HCT116 (cell line): Measurements from ENCODE around the gene ZIC5.

Experiments used
- CBX3 ChIP-seq: IDR thresholded peaks from 2 replicates; pipeline ENCODE4 v1.6.1; 2012; ENCODE audit warnings: low read depth
- EZH2phosphoT487 ChIP-seq: fragments of 200-600 bp; IDR thresholded peaks from 2 replicates; pipeline ENCODE4 v1.6.1; 2018; ENCODE audit warnings: antibody characterized with exemption, borderline replicate concordance
- POLR2A ChIP-seq: IDR thresholded peaks from 2 replicates; pipeline ENCODE4 v1.7.0; 2011; ENCODE audit warnings: borderline replicate concordance; ENCODE audit not compliant: insufficient read depth, insufficient read length; ENCODE audit errors: extremely low read depth
- POLR2AphosphoS5 ChIP-seq: IDR thresholded peaks from 2 replicates; pipeline ENCODE4 v1.6.1; 2011; ENCODE audit warnings: mild to moderate bottlenecking, low read depth, low read length, moderate library complexity
- YY1 ChIP-seq: IDR thresholded peaks from 2 replicates; pipeline ENCODE4 v1.6.1; 2011; ENCODE audit warnings: low read length, low read depth, moderate library complexity, mild to moderate bottlenecking; ENCODE audit not compliant: insufficient replicate concordance; ENCODE audit errors: extremely low read depth
- ZNF274 ChIP-seq: fragments of 200-500 bp; sonication (Bioruptor generic); IDR thresholded peaks from 2 replicates; pipeline ENCODE4 v1.6.1; 2014; ENCODE audit warnings: mild to moderate bottlenecking, low read depth, low read length, inconsistent platforms
- TF ChIP-seq, protein P1 (sequence below): IDR thresholded peaks from 2 replicates; pipeline ENCODE4 v1.6.1; 2012; ENCODE audit warnings: low read depth
- TF ChIP-seq, protein P2 (sequence below): IDR thresholded peaks from 2 replicates; pipeline ENCODE4 v1.6.1; 2012
- TF ChIP-seq, protein P3 (sequence below), 3 experiments: fragments of 200-600 bp in 1 of 3; sonication (generic) in 1 of 3; IDR thresholded peaks in 2 of 3; conservative IDR thresholded peaks in 1 of 3; 2 replicates each; pipeline ENCODE4 v1.5.1; 2012 to 2017; ENCODE audit warnings: low read depth in 2 of 3, low read length in 2 of 3, antibody characterized with exemption in 1 of 3, borderline replicate concordance in 1 of 3, control low read depth in 1 of 3, mild to moderate bottlenecking in 1 of 3, mixed read lengths in 1 of 3, mixed run types in 1 of 3, moderate library complexity in 1 of 3; ENCODE audit not compliant: insufficient read depth in 1 of 3

DNA sequence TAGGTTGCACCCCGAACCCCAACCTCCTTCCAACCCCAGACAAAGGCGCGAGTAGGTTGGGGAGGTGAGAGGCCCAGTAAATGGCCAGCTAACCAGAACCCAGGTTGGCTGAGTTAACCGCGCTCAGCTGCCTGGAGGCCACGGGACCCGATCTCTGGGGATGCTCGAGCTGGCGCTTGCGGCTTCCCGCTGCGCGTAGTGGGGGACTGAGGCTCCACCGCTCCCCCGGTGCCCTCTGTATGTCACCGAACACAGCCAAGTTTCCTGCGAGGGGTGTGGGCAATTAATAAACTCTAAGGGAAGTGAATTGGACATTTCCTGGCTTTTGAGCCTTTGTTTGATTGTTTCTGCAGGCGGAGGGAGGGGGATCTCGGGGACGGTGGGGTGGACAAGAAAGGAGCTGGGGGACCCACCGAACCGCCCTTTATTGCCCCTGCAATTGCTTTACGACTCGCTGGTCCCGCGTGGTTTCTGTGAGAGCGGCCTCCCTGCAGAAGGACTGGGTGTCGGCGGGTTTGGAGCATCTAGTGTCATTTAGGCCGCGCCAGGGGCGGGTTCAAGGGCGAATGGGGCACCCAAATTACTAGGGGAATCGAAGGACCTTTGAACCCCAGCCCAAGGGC is 3.5 kb upstream of the ZIC5 start:
- TF ChIP-seq, protein P1, sequence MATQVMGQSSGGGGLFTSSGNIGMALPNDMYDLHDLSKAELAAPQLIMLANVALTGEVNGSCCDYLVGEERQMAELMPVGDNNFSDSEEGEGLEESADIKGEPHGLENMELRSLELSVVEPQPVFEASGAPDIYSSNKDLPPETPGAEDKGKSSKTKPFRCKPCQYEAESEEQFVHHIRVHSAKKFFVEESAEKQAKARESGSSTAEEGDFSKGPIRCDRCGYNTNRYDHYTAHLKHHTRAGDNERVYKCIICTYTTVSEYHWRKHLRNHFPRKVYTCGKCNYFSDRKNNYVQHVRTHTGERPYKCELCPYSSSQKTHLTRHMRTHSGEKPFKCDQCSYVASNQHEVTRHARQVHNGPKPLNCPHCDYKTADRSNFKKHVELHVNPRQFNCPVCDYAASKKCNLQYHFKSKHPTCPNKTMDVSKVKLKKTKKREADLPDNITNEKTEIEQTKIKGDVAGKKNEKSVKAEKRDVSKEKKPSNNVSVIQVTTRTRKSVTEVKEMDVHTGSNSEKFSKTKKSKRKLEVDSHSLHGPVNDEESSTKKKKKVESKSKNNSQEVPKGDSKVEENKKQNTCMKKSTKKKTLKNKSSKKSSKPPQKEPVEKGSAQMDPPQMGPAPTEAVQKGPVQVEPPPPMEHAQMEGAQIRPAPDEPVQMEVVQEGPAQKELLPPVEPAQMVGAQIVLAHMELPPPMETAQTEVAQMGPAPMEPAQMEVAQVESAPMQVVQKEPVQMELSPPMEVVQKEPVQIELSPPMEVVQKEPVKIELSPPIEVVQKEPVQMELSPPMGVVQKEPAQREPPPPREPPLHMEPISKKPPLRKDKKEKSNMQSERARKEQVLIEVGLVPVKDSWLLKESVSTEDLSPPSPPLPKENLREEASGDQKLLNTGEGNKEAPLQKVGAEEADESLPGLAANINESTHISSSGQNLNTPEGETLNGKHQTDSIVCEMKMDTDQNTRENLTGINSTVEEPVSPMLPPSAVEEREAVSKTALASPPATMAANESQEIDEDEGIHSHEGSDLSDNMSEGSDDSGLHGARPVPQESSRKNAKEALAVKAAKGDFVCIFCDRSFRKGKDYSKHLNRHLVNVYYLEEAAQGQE, result no peak
- no peak for TF ChIP-seq YY1
- TF ChIP-seq, protein P2, sequence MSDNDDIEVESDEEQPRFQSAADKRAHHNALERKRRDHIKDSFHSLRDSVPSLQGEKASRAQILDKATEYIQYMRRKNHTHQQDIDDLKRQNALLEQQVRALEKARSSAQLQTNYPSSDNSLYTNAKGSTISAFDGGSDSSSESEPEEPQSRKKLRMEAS, result no peak
- no peak for TF ChIP-seq POLR2AphosphoS5
- no peak for TF ChIP-seq EZH2phosphoT487
- TF ChIP-seq, protein P3, sequence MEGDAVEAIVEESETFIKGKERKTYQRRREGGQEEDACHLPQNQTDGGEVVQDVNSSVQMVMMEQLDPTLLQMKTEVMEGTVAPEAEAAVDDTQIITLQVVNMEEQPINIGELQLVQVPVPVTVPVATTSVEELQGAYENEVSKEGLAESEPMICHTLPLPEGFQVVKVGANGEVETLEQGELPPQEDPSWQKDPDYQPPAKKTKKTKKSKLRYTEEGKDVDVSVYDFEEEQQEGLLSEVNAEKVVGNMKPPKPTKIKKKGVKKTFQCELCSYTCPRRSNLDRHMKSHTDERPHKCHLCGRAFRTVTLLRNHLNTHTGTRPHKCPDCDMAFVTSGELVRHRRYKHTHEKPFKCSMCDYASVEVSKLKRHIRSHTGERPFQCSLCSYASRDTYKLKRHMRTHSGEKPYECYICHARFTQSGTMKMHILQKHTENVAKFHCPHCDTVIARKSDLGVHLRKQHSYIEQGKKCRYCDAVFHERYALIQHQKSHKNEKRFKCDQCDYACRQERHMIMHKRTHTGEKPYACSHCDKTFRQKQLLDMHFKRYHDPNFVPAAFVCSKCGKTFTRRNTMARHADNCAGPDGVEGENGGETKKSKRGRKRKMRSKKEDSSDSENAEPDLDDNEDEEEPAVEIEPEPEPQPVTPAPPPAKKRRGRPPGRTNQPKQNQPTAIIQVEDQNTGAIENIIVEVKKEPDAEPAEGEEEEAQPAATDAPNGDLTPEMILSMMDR (IDR thresholded peaks at IDR 0.05 in 2 of 3, conservative IDR thresholded peaks at IDR 0.05 in 1 of 3; ENCODE audit: borderline replicate concordance in 1 of 3, insufficient read depth in 1 of 3, low read depth in 2 of 3, low read length in 2 of 3), result no peak
- TF ChIP-seq CBX3, result no peak
- no peak for TF ChIP-seq ZNF274
- TF ChIP-seq POLR2A, result no peak
